Osteocyte (in vitro differentiated cells): ENCODE results near the gene SLC18A2. TPM values are rescaled to one million over a fixed set of nuclear protein-coding genes. Genes with fewer than 3 reads are reported as not detected.

Experiments used
- DNase-seq: peaks from one replicate; pipeline ENCODE4 v3.0.0; 2021; ENCODE audit warnings: mixed read lengths; ENCODE audit not compliant: unreplicated experiment; ENCODE audit errors: extremely low spot score
- H3K27ac Mint-ChIP-seq: one replicate; pipeline ENCODE4 v1.8.0; 2021; ENCODE audit warnings: mild to moderate bottlenecking, mixed read lengths; ENCODE audit not compliant: unreplicated experiment
- H3K27me3 Mint-ChIP-seq: one replicate; pipeline ENCODE4 v1.8.0; 2021; ENCODE audit warnings: mixed read lengths; ENCODE audit not compliant: unreplicated experiment
- H3K36me3 Mint-ChIP-seq: one replicate; pipeline ENCODE4 v1.8.0; 2021; ENCODE audit warnings: mixed read lengths; ENCODE audit not compliant: unreplicated experiment
- H3K4me1 Mint-ChIP-seq: one replicate; pipeline ENCODE4 v1.8.0; 2021; ENCODE audit warnings: mixed read lengths; ENCODE audit not compliant: unreplicated experiment
- H3K4me3 Mint-ChIP-seq: one replicate; pipeline ENCODE4 v1.8.0; 2021; ENCODE audit warnings: mild to moderate bottlenecking, moderate library complexity, mixed read lengths; ENCODE audit not compliant: unreplicated experiment
- H3K9me3 Mint-ChIP-seq: one replicate; pipeline ENCODE4 v1.8.0; 2021; ENCODE audit warnings: mixed read lengths; ENCODE audit not compliant: unreplicated experiment
- total RNA-seq: library from RNA; stranded (reverse); gene quantifications from 2 replicates; pipeline ENCODE4 v1.2.1, GENCODE V29; 2021
- TF ChIP-seq, protein P1 (sequence below): fragments of 200-600 bp; sonication (generic); IDR thresholded peaks from 2 replicates; pipeline ENCODE4 v1.5.0; 2021; ENCODE audit warnings: antibody characterized with exemption, mild to moderate bottlenecking, moderate library complexity

Gene SLC18A2
- total RNA-seq, 1 donor from 2014 or later: not detected

DNA sequence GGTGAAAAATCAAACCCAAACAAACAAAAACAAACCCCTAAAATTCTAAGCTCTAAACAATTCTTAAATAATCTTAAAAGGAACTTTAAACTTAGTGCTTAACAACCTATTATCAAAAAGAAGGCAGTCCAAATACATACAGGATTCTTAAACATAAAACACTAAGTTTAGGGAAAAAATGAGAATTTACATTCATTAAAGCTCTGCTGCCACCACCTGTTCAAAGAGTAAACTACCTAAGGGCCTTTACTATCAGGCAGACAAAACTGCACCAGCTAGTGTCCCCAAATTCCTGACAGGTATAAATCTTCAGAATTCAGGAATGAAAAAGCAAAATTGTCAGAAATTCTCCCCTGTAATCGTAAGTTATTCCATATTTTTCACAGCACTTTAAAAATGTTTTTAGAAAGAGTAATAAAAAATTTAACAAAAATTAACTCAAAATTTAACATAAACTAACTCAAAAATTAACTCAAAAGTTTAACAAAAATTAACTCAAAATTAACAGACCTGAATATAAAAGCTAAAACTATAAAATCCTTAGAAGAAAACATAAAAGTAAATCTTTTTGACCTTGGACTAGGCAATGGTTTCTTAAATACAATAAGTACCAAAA is 79.2 kb downstream of the SLC18A2 start:
- Mint-ChIP-seq H3K27me3 (no peaks in the 10 kb centered on the region), H3K9me3 (no peaks in the 10 kb centered on the region), H3K4me3 (no peak overlapping the region), H3K27ac (no peak overlapping the region), H3K36me3 (peaks cover 7% of the 10 kb centered on the region), H3K4me1 (peaks cover 7% of the 10 kb centered on the region)
- DNase-seq: no peak
- TF ChIP-seq, protein P1, sequence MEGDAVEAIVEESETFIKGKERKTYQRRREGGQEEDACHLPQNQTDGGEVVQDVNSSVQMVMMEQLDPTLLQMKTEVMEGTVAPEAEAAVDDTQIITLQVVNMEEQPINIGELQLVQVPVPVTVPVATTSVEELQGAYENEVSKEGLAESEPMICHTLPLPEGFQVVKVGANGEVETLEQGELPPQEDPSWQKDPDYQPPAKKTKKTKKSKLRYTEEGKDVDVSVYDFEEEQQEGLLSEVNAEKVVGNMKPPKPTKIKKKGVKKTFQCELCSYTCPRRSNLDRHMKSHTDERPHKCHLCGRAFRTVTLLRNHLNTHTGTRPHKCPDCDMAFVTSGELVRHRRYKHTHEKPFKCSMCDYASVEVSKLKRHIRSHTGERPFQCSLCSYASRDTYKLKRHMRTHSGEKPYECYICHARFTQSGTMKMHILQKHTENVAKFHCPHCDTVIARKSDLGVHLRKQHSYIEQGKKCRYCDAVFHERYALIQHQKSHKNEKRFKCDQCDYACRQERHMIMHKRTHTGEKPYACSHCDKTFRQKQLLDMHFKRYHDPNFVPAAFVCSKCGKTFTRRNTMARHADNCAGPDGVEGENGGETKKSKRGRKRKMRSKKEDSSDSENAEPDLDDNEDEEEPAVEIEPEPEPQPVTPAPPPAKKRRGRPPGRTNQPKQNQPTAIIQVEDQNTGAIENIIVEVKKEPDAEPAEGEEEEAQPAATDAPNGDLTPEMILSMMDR: peak; percentile 67

DNA sequence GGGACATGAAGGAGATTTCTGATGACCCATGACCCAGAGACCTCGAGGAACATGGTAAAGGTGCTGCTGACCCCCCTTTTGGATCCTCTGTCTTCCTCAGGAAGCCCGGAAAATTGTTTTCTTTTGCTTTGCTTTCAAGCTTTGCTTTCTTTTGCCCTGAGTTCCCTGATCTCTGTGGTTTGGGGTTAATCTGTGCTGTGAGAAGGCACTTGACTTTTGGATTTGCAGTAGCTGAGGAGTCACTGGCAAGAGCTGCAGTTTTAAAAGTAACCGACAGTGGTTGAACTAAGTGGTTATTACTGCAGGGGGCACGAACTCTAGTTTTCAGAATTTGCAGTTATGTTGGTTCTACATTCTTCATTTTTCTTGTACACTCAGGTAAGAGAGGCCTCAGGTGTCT is 81.3 kb downstream of the SLC18A2 start:
- H3K4me3 Mint-ChIP-seq: no peak overlapping the region
- no peak for DNase-seq
- peaks cover 7% of the 10 kb centered on the region for H3K4me1 Mint-ChIP-seq
- H3K27me3 Mint-ChIP-seq: no peaks in the 10 kb centered on the region
- TF ChIP-seq, protein P1: no peak
- peaks cover 6% of the 10 kb centered on the region for H3K36me3 Mint-ChIP-seq
- H3K9me3 Mint-ChIP-seq: no peaks in the 10 kb centered on the region
- no peak overlapping the region for H3K27ac Mint-ChIP-seq

DNA sequence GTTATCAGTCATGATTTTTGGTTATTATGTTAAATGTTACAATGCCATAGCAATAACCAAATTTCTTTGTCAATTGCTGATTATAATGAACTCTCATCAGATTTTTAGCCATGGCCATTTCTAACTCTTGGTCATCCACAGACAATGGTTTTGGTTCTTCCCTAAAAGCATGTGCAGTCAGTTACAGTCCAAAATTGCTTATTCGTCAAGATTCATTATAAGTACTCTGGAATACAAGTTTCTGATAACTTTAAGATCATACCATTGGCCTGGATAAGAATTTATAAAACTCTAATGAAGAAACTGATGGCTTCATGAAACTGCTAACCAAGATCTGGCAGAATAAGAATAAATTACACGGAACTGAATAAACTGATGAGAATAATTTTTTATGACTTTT is 83.5 kb downstream of the SLC18A2 start:
- no peak overlapping the region for H3K4me3 Mint-ChIP-seq

DNA sequence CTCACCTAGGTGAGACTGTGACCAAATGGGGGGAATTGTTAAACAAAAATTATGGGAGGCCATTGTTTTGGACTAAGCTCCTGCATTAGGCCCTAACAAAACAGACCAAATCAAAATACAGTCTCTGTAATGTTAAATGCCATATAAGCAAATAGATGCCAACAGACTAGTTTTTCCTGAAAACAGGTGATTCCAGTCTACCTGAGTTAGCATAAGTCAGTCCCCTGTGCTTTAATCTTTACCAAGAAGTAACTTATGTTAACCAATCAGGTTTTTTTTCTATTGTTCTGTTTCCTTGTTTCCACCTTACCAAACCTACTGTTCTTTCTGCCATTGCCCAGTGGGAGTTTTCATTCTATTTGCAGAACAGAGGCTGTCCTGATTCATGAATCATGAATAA is 86.3 kb downstream of the SLC18A2 start:
- H3K4me1 Mint-ChIP-seq: peaks cover 18% of the 10 kb centered on the region
- no peaks in the 10 kb centered on the region for H3K9me3 Mint-ChIP-seq
- no peaks in the 10 kb centered on the region for H3K27me3 Mint-ChIP-seq
- TF ChIP-seq, protein P1: no peak
- DNase-seq: no peak
- no peak overlapping the region for H3K27ac Mint-ChIP-seq
- H3K4me3 Mint-ChIP-seq: no peak overlapping the region
- H3K36me3 Mint-ChIP-seq: peaks cover 2% of the 10 kb centered on the region

More for the DNA sequence above, 83.5 kb downstream of the SLC18A2 start:
- no peaks in the 10 kb centered on the region for H3K27me3 Mint-ChIP-seq
- no peak overlapping the region for H3K27ac Mint-ChIP-seq
- peaks cover under 1% of the 10 kb centered on the region for H3K36me3 Mint-ChIP-seq
- TF ChIP-seq, protein P1: no peak
- no peaks in the 10 kb centered on the region for H3K9me3 Mint-ChIP-seq
- H3K4me1 Mint-ChIP-seq: peaks cover 7% of the 10 kb centered on the region
- no peak for DNase-seq

Other genes starting within 250 kb of the SLC18A2 start
- gene SHTN1, start 235.9 kb upstream of the SLC18A2 start, total RNA-seq: 23.7 and 26.1 TPM in 2 replicates
- gene VAX1, start 102.8 kb upstream of the SLC18A2 start, total RNA-seq: 3.2 and 4.0 TPM in 2 replicates
- not detected in 2 replicates for gene KCNK18, start 43.6 kb upstream of the SLC18A2 start, total RNA-seq
- 32.9 and 39.0 TPM in 2 replicates for gene PDZD8, start 134.3 kb downstream of the SLC18A2 start, total RNA-seq